H1 (cell line): Measurements from ENCODE around the gene MSI2. TPM values are rescaled to one million over a fixed set of nuclear protein-coding genes. Genes with fewer than 3 reads are reported as not detected.

ENCODE experiments used
- CHD1 ChIP-seq: IDR thresholded peaks from 2 replicates; pipeline ENCODE4 v1.6.1; 2012; ENCODE audit warnings: low read depth, low read length, improper control_type of control experiment
- CHD7 ChIP-seq: fragments of 300-600 bp; sonication (generic); IDR thresholded peaks from 2 replicates; pipeline ENCODE4 v1.7.1; 2012; ENCODE audit warnings: low read length, moderate library complexity, mild to moderate bottlenecking, inconsistent platforms; ENCODE audit not compliant: insufficient replicate concordance
- CTBP2 ChIP-seq: IDR thresholded peaks from 2 replicates; pipeline ENCODE4 v1.7.0; 2011; ENCODE audit warnings: borderline replicate concordance, mild to moderate bottlenecking, moderate library complexity, mixed read lengths, low read length; ENCODE audit not compliant: insufficient read depth, insufficient read length
- GABPA ChIP-seq: IDR thresholded peaks from 2 replicates; pipeline ENCODE4 v1.6.1; 2011; ENCODE audit warnings: mild to moderate bottlenecking, low read length, moderate library complexity, borderline replicate concordance; ENCODE audit not compliant: insufficient read depth
- polyA plus RNA-seq, 7 experiments: library from polyadenylated mRNA; depleted of rRNA in 3 of 7; stranded (reverse) in 5 of 7; unstranded in 2 of 7; fragments of >200 nt in 5 of 7; fragments of 200-250 nt in 2 of 7; gene quantifications; 1 replicate in 5 of 7; 2 replicates in 1 of 7; 4 replicates in 1 of 7; pipeline versions ENCODE4 v1.2.1 to v1.2.3, GENCODE V29; 2011 to 2013; ENCODE audit warnings: missing spikeins in 2 of 7, mixed read lengths in 2 of 7
- total RNA-seq: library from RNA; stranded (reverse); fragmentation: NEBNext Ultra II Directional; extraction: Animal tissue kit (Norgen Biotek cat#: 25700); gene quantifications from 2 replicates; pipeline ENCODE4 v1.2.1, GENCODE V29; 2021
- TF ChIP-seq, protein P1 (sequence below), 3 experiments: IDR thresholded peaks; 1 replicate in 2 of 3; 2 replicates in 1 of 3; pipeline versions ENCODE4 v1.5.1 to v1.6.1; 2011; ENCODE audit warnings: low read length in 3 of 3, mild to moderate bottlenecking in 3 of 3, inconsistent platforms in 2 of 3, low read depth in 1 of 3, moderate library complexity in 1 of 3; ENCODE audit not compliant: insufficient read depth in 1 of 3; ENCODE audit errors: control extremely low read depth in 1 of 3

The MSI2 gene
- total and polyA plus RNA-seq, 2 of the 8 experiments (the other 6 are each of a cell fraction or from before 2014, with no cell fraction given) = 36.7 to 80.6 TPM

GRCh38 chr17:57289130-57289529 is 32.8 kb downstream of the MSI2 start (continued):
- TF ChIP-seq GABPA = no peak
- no peak for TF ChIP-seq CHD1
- TF ChIP-seq, protein P1, sequence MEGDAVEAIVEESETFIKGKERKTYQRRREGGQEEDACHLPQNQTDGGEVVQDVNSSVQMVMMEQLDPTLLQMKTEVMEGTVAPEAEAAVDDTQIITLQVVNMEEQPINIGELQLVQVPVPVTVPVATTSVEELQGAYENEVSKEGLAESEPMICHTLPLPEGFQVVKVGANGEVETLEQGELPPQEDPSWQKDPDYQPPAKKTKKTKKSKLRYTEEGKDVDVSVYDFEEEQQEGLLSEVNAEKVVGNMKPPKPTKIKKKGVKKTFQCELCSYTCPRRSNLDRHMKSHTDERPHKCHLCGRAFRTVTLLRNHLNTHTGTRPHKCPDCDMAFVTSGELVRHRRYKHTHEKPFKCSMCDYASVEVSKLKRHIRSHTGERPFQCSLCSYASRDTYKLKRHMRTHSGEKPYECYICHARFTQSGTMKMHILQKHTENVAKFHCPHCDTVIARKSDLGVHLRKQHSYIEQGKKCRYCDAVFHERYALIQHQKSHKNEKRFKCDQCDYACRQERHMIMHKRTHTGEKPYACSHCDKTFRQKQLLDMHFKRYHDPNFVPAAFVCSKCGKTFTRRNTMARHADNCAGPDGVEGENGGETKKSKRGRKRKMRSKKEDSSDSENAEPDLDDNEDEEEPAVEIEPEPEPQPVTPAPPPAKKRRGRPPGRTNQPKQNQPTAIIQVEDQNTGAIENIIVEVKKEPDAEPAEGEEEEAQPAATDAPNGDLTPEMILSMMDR (IDR thresholded peaks at IDR 0.05; ENCODE audit: control extremely low read depth in 1 of 3, insufficient read depth in 1 of 3, low read depth in 1 of 3, low read length in 3 of 3) = no peak
- TF ChIP-seq CHD7 = no peak
- TF ChIP-seq CTBP2 = no peak
